ENCODE results near the gene MAPK4.
A peak's percentile ranks its signal among the peaks of the same experiment; 100 is the strongest.
"Not testable (repeated sequence)": the region's sequence is repeated elsewhere in the genome, so short reads cannot be mapped to it uniquely, and the experiment has no call there.

Gene MAPK4

GRCh38 chr18:50706199-50706598 lies 146.3 kb downstream of the MAPK4 start:
- no peaks in the 10 kb centered on the region for H3K27me3 ChIP-seq (ENCODE audit: control insufficient read depth, insufficient read depth, low read length)
- H3K79me2 ChIP-seq = peaks cover 66% of the 10 kb centered on the region
- H3K4me2 ChIP-seq (ENCODE audit: low read length) = no peak overlapping the region
- peaks cover 15% of the 10 kb centered on the region for H3K4me1 ChIP-seq
- no peak overlapping the region for H3K4me3 ChIP-seq (ENCODE audit: low read depth, low read length)
- no peak overlapping the region for H2AFZ ChIP-seq
- no peaks in the 10 kb centered on the region for H3K9me3 ChIP-seq (ENCODE audit: control insufficient read depth, low read length)
- no peaks in the 10 kb centered on the region for H3K36me3 ChIP-seq (ENCODE audit: control insufficient read depth, insufficient read depth, low read length)
- TF ChIP-seq CTCF (IDR thresholded peaks at IDR 0.05) = no peak
- H3K27ac ChIP-seq = peak overlapping the region; percentile 46
- no peak overlapping the region for H3K9ac ChIP-seq

GRCh38 chr18:50706651-50707050 lies 146.8 kb downstream of the MAPK4 start:
- TF ChIP-seq CTCF (IDR thresholded peaks at IDR 0.05) = no peak

GRCh38 chr18:50707297-50707696 lies 147.4 kb downstream of the MAPK4 start:
- not testable (repeated sequence) for H3K4me2 ChIP-seq (ENCODE audit: low read length); H2AFZ ChIP-seq; H3K9ac ChIP-seq; H3K36me3 ChIP-seq (ENCODE audit: control insufficient read depth, insufficient read depth, low read length); H3K9me3 ChIP-seq (ENCODE audit: control insufficient read depth, low read length); H3K4me3 ChIP-seq (ENCODE audit: low read depth, low read length); H3K27me3 ChIP-seq (ENCODE audit: control insufficient read depth, insufficient read depth, low read length)
- Histone ChIP-seq H3K4me1 (peaks cover 15% of the 10 kb centered on the region), H3K79me2 (peaks cover 67% of the 10 kb centered on the region), H3K27ac (peak overlapping the region; percentile 9)

More at GRCh38 chr18:50706651-50707050, 146.8 kb downstream of the MAPK4 start:
- no peaks in the 10 kb centered on the region for H3K9me3 ChIP-seq (ENCODE audit: control insufficient read depth, low read length)
- H3K27me3 ChIP-seq (ENCODE audit: control insufficient read depth, insufficient read depth, low read length) = no peaks in the 10 kb centered on the region
- no peak overlapping the region for H3K4me3 ChIP-seq (ENCODE audit: low read depth, low read length)
- no peak overlapping the region for H3K27ac ChIP-seq
- peaks cover 15% of the 10 kb centered on the region for H3K4me1 ChIP-seq
- no peak overlapping the region for H3K4me2 ChIP-seq (ENCODE audit: low read length)
- H3K36me3 ChIP-seq (ENCODE audit: control insufficient read depth, insufficient read depth, low read length) = no peaks in the 10 kb centered on the region
- no peak overlapping the region for H3K9ac ChIP-seq
- H2AFZ ChIP-seq = no peak overlapping the region
- H3K79me2 ChIP-seq = peaks cover 64% of the 10 kb centered on the region

- H3K9me3 ChIP-seq (ENCODE audit: control insufficient read depth, low read length) = no peaks in the 10 kb centered on the region
- H3K4me1 ChIP-seq = peaks cover 15% of the 10 kb centered on the region
- H3K4me3 ChIP-seq (ENCODE audit: low read depth, low read length) = no peak overlapping the region
- H3K4me2 ChIP-seq (ENCODE audit: low read length) = no peak overlapping the region
- H3K79me2 ChIP-seq = peaks cover 65% of the 10 kb centered on the region
- no peaks in the 10 kb centered on the region for H3K27me3 ChIP-seq (ENCODE audit: control insufficient read depth, insufficient read depth, low read length)
- no peak overlapping the region for H2AFZ ChIP-seq
- no peaks in the 10 kb centered on the region for H3K36me3 ChIP-seq (ENCODE audit: control insufficient read depth, insufficient read depth, low read length)
- peak overlapping the region; percentile 9 for H3K27ac ChIP-seq
- TF ChIP-seq CTCF (IDR thresholded peaks at IDR 0.05) = no peak
- no peak overlapping the region for H3K9ac ChIP-seq
These were observed 148.1 kb downstream of the MAPK4 start for GRCh38 chr18:50707855-50708469.

GRCh38 chr18:50709193-50709592 lies 149.3 kb downstream of the MAPK4 start:
- H3K36me3 ChIP-seq (ENCODE audit: control insufficient read depth, insufficient read depth, low read length) = no peaks in the 10 kb centered on the region
- no peaks in the 10 kb centered on the region for H3K9me3 ChIP-seq (ENCODE audit: control insufficient read depth, low read length)
- no peak overlapping the region for H3K4me3 ChIP-seq (ENCODE audit: low read depth, low read length)
- no peak overlapping the region for H3K27ac ChIP-seq
- no peak overlapping the region for H2AFZ ChIP-seq
- no peaks in the 10 kb centered on the region for H3K27me3 ChIP-seq (ENCODE audit: control insufficient read depth, insufficient read depth, low read length)
- no peak overlapping the region for H3K9ac ChIP-seq
- H3K4me1 ChIP-seq = peaks cover 11% of the 10 kb centered on the region
- peaks cover 55% of the 10 kb centered on the region for H3K79me2 ChIP-seq
- TF ChIP-seq CTCF (IDR thresholded peaks at IDR 0.05) = no peak
- no peak overlapping the region for H3K4me2 ChIP-seq (ENCODE audit: low read length)
